AG04450 (cell line): ENCODE measurements around the gene CDH13. TPM values are rescaled to one million over a fixed set of nuclear protein-coding genes. Genes with fewer than 3 reads are reported as not detected.

Experiments
- CTCF ChIA-PET: fragments of 300-600, 350-600 bp; formaldehyde crosslinking; extraction: SDS; loops from one replicate; lab custom pipeline; 2022; ENCODE audit warnings: antibody characterized with exemption, inconsistent platforms; lab: Charles Lee
- POLR2A ChIA-PET: fragments of 350-600 bp; formaldehyde crosslinking; extraction: SDS; loops from one replicate; lab custom pipeline; 2021; ENCODE audit warnings: antibody characterized with exemption, inconsistent platforms; lab: Yijun Ruan, JAX
- DNase-seq: peaks from one replicate; pipeline ENCODE4 v3.0.0-alpha.2; 2011; ENCODE audit warnings: low read depth, low spot score
- H3K27ac ChIP-seq: one replicate; pipeline ENCODE4 v1.5.1; 2012; ENCODE audit warnings: low read depth, low read length, control low read depth
- H3K27me3 ChIP-seq: one replicate; pipeline ENCODE4 v1.6.0; 2012; ENCODE audit warnings: low read length; ENCODE audit not compliant: control insufficient read depth, insufficient read depth
- H3K4me3 ChIP-seq: 2 replicates; pipeline ENCODE4 v1.5.1; 2011; ENCODE audit warnings: mild to moderate bottlenecking, low read depth, low read length, control low read depth
- H3K9me3 ChIP-seq: 2 replicates; pipeline ENCODE4 v1.5.1; 2012; ENCODE audit warnings: low read length; ENCODE audit not compliant: control insufficient read depth, insufficient read depth
- polyA plus RNA-seq: library from polyadenylated mRNA; depleted of rRNA; stranded (reverse); fragments of >200 nt; gene quantifications from 2 replicates; pipeline ENCODE4 v1.2.3, GENCODE V29; 2011
- TF ChIP-seq, protein P1 (sequence below): IDR thresholded peaks from 2 replicates; pipeline ENCODE4 v1.5.1; 2011; ENCODE audit warnings: low read depth, low read length, control low read depth, inconsistent platforms

CDH13 gene
- polyA plus RNA-seq, 1 experiment: 55.0 TPM

- no peaks in the 10 kb centered on the region for H3K9me3 ChIP-seq
- TF ChIP-seq, protein P1, sequence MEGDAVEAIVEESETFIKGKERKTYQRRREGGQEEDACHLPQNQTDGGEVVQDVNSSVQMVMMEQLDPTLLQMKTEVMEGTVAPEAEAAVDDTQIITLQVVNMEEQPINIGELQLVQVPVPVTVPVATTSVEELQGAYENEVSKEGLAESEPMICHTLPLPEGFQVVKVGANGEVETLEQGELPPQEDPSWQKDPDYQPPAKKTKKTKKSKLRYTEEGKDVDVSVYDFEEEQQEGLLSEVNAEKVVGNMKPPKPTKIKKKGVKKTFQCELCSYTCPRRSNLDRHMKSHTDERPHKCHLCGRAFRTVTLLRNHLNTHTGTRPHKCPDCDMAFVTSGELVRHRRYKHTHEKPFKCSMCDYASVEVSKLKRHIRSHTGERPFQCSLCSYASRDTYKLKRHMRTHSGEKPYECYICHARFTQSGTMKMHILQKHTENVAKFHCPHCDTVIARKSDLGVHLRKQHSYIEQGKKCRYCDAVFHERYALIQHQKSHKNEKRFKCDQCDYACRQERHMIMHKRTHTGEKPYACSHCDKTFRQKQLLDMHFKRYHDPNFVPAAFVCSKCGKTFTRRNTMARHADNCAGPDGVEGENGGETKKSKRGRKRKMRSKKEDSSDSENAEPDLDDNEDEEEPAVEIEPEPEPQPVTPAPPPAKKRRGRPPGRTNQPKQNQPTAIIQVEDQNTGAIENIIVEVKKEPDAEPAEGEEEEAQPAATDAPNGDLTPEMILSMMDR: no peak
- POLR2A ChIA-PET: no interaction called here
- no peaks in the 10 kb centered on the region for H3K27me3 ChIP-seq
- peak; percentile 29 for DNase-seq
- H3K4me3 ChIP-seq: no peak overlapping the region
- CTCF ChIA-PET: no interaction called here
- H3K27ac ChIP-seq: no peak overlapping the region
Measured at GRCh38 chr16:82832821-82833220, 206.1 kb downstream of the CDH13 start.

DNA sequence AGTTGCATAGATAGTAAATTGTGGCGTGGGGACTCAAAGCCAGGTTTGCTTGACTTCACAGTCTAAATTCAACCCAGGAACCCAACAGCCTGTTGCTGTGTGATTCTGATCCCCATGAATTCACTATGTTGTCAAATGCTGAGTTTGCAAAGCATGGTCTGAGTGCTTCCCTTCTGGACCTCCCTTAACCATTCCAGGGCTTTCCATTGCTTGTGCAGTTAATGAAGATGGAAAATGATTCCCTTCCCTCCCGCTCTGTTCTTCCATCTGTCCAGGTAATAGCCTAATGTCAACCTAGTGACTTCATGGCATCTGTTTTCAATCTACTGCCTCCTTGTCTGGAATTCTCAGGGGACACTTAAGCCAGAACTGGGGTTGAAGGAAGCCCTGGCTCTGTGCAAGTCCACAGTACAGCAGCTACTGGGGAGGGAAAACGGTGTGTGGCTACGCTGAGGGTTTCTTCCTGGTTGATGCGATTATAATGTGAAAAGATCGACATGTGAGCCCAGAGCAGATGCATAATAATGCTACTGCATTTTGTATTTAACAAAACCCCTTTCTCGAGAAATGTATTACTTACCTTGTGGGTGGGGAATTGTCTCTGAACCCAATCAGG is 206.7 kb downstream of the CDH13 start:
- no peaks in the 10 kb centered on the region for H3K27me3 ChIP-seq
- CTCF ChIA-PET: no interaction called here
- H3K9me3 ChIP-seq: no peaks in the 10 kb centered on the region
- DNase-seq: no peak
- TF ChIP-seq, protein P1: no peak
- H3K27ac ChIP-seq: no peak overlapping the region
- POLR2A ChIA-PET: no interaction called here
- H3K4me3 ChIP-seq: no peak overlapping the region

GRCh38 chr16:82834151-82834815 is 207.5 kb downstream of the CDH13 start:
- Histone ChIP-seq H3K27ac (no peak overlapping the region), H3K4me3 (no peak overlapping the region), H3K27me3 (no peaks in the 10 kb centered on the region), H3K9me3 (no peaks in the 10 kb centered on the region)
- no peak for DNase-seq
- CTCF ChIA-PET: no interaction called here
- TF ChIP-seq, protein P1: peak; percentile 31; the same call in 1 of the 2 replicates
- POLR2A ChIA-PET: no interaction called here

DNA sequence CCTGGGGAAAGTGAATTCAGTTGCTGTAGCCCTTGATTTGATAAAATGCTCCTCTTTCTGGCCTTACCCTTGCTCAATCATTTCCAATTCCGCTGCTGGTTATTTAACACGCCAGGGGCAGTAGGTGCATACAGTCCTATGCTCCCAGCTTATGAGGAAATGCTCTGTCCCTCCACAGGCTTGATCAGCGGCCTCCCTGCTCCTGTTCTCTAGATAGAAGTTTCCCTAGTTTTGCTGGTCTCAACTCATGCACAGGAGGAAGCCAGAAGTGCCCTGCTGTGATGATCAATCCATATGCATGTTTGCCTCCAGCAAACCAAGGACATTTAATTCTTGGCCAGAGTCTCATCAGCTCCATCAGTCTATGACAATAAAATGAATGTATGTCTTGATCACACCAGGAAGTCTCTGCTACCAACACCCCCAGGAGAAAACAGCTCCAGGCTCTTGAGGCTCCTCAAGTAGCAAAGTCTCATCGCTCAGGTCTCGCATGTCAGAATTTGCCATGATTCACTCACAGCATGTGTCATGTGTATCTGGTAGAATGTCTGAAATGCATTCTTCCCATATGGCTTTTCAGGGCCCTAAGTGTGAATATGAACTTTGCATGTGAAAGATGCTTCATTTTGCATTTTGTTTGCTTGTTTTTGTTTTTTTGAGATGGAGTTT is 208.9 kb downstream of the CDH13 start:
- CTCF ChIA-PET: no interaction called here
- DNase-seq: no peak

More for the DNA sequence above, 208.9 kb downstream of the CDH13 start:
- Histone ChIP-seq H3K27me3 (no peaks in the 10 kb centered on the region), H3K27ac (no peak overlapping the region), H3K4me3 (no peak overlapping the region), H3K9me3 (no peaks in the 10 kb centered on the region)
- POLR2A ChIA-PET: no interaction called here
- TF ChIP-seq, protein P1: no peak
